ENCODE measurements around the gene SLC25A12.

DNA sequence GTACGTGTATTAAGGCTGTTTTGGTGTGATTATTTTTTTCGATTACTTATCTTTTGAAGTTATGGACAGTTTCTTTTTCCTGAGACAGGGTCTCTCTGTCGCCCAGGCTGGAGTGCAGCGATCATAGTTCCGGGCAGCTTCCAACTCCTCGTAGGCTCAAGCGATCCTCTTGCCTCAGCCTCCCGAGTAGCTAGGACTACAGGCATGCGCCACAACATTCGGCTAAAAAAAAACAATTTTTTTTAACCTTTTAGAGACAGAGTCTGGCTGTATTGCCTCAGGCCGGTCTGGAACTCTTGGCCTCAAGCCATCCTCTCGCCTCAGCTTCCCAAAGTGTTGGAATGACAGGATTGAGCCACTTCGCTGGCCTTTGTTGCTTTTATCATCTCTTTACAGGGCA, 29.2 kb upstream of the SLC25A12 start:
- TF ChIP-seq, protein P1, sequence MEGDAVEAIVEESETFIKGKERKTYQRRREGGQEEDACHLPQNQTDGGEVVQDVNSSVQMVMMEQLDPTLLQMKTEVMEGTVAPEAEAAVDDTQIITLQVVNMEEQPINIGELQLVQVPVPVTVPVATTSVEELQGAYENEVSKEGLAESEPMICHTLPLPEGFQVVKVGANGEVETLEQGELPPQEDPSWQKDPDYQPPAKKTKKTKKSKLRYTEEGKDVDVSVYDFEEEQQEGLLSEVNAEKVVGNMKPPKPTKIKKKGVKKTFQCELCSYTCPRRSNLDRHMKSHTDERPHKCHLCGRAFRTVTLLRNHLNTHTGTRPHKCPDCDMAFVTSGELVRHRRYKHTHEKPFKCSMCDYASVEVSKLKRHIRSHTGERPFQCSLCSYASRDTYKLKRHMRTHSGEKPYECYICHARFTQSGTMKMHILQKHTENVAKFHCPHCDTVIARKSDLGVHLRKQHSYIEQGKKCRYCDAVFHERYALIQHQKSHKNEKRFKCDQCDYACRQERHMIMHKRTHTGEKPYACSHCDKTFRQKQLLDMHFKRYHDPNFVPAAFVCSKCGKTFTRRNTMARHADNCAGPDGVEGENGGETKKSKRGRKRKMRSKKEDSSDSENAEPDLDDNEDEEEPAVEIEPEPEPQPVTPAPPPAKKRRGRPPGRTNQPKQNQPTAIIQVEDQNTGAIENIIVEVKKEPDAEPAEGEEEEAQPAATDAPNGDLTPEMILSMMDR (IDR thresholded peaks at IDR 0.05), result no peak
- TF ChIP-seq POLR2A (IDR thresholded peaks at IDR 0.05) (no peak), EP300 (IDR thresholded peaks at IDR 0.05; ENCODE audit: low read depth) (no peak)
